Activated naive CD8-positive, alpha-beta T cell treated with anti-CD3 and anti-CD28 coated beads, Interleukin-2, amount 50 U/mL, for 16 hours (primary cell): ENCODE results near the gene DHRS13.
A peak's percentile ranks its signal among the peaks of the same experiment; 100 is the strongest.
"Not testable (repeated sequence)": the region's sequence is repeated elsewhere in the genome, so short reads cannot be mapped to it uniquely, and the experiment has no call there.

Experiments used
- DNase-seq: peaks from one replicate; pipeline ENCODE4 v3.0.0-alpha.2; 2020; ENCODE audit warnings: low read depth, low spot score

Gene DHRS13

GRCh38 chr17:28903546-28903841 is 615 bp upstream of the DHRS13 start:
- not testable (repeated sequence) for DNase-seq

DNA sequence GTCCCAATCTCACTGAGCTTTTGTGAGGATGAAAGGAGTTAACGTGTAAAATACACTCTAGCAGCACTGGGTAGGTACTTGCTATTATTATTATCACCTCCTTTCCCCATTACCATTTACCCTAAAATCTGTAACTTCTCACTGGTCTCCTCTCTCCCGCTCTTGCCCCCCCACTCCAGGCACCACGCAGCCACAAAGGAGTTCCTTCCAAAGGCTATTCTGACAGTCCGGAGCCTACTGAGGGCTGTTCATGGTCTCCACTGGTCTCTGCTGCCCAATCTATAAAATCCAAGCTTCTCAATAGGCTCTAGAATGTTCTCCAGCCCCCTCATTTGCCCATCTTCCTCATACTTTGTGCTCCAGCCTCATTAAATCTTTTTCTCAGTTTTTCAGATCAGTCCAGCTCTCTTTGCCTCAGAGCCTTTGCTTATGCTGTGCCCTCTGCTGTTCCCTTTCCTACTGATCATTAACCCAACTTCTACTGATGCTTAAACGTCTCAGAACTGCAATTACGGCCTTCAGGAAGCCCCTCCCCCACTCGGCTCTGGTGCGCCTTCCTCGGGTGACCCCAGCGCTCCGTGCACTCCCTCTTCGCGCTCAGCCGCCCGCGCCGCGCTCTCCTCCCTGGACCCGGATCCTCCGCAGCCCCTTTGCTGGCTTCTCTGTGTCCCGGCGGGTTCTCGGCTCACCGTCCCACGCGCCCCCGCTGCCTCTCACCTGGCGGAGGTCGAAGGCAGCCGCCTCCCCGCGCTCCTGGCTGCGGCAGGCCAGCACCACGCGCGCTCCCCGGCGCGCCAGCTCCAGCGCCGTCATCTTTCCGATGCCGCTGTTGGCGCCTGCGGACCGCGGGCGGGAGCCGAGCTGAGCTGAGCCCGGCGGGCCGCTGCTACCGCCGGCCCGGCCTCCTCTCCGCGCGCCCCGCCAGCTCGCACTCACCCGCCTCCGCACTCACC is 737 bp downstream of the DHRS13 start:
- peak; percentile 6 for DNase-seq

GRCh38 chr17:28900986-28901726 is 1.7 kb downstream of the DHRS13 start:
- DNase-seq: no peak

DNA sequence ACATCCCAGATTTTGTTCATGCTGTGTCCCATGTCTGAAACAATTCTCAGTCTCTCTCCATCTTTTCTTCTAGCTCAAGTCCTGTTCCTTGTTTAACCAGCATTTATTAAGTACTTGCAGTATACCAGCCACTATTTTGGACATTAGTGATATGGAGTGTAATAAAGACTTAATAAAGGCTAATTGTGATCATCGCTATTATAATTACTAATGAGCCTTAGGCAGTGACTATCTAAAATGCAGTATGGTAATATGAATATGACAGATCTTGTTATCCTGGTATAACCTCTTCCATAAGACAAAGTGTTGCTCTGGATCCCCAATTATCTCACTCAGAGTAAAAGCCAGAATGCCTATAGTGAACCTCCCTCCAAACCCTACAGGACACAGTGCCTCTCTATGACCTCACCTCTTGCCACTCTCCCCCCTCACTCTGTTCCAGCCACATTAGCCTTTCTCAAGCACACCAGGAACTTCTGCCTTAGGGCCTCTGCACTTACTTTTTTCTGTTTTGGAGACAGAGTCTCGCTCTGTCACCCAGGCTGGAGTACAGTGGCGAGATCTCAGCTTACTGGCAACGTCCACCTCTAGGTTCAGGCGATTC is 3.6 kb downstream of the DHRS13 start:
- DNase-seq: no peak

- DNase-seq: no peak
Observed at GRCh38 chr17:28898527-28898955, 4.3 kb downstream of the DHRS13 start.

DNA sequence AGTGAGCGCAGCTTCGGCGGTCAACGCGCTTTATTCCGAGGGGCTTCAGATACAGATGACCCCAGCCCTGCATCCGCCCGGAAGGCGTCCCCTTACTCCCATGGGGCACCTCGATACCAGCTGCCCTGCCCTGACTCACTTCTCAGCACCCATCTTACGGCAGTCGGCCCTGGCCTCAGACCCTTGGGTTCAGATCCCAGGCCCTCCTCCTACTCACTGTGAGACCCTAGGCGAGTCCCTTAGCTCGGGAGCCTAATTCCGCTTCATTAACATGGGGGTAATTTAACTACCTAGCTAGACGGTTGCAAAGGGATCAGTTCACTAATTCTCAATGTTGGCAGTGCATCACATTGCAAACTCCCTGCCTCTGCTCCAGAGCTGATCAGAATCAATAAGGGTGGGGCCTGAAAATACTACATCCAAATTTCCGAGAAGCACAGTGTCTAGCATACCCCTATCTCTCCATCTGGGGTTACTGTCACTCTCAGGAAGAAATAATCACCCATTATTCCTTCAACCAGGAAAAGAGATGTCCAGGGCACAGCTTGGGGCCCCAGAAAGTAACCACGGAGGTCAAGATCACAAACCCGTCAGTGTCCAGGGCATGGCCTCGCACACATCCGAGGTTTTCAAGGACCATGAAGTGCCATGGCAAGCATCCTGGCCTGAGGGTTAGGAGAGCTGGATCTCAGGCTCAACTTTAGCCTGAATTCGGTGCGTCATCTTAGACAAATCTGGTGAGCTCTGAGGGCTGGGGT is 4.9 kb downstream of the DHRS13 start:
- no peak for DNase-seq

DNA sequence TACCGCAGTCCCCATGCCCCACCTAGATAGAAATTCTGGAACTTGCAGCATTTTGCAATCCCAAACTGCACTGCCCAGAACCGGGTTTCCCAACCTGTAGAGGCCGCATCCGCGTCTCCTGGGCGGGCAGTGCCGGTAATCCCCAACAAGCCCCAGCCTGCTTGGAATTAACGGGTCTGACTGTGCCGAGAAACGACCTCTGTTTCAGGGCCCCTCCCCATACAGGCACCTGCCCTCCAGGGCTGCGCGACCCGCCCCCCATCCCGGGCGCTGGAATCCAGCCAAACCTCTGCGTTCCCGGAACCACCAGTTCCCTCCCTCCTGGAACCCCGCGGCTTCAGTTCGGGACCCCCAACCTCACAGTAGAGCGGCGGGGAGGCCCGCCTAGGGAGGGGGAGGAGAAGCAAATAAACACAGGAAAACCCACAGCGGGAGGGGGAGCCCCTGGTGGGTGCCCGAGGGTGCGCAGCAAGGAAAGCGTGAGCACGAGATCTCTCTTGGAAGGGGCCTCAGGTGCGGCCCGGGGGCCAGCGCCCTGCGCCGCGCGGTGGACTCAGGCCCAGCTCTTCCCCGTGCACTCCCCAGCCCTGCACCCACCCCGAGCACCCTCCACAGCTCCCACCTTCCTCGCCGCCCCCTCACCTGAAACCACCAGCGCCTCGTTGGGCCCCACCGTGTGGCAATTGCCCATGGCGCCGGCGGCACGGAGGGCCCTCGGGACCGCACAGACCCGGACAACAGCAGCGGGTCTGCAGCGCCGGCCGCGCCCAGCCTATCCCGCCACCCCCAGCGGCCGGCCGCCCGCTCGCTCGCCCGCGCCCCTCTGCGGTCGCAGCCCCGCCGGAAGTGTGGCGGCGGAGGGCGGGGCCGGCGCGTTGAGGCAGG is 5.8 kb downstream of the DHRS13 start, which contains the start of gene FLOT2:
Gene FLOT2 (minus strand): TSS at position 850 of the 885 bp plus-strand sequence. CDS start 159 bp downstream, at position 691.
- DNase-seq: peak; percentile 39

GRCh38 chr17:28896491-28896883 is 6.4 kb downstream of the DHRS13 start:
- no peak for DNase-seq

- DNase-seq: no peak
Observed at GRCh38 chr17:28895794-28896447, 7.0 kb downstream of the DHRS13 start.

GRCh38 chr17:28893248-28894183 is 9.4 kb downstream of the DHRS13 start:
- not testable (repeated sequence) for DNase-seq

DNA sequence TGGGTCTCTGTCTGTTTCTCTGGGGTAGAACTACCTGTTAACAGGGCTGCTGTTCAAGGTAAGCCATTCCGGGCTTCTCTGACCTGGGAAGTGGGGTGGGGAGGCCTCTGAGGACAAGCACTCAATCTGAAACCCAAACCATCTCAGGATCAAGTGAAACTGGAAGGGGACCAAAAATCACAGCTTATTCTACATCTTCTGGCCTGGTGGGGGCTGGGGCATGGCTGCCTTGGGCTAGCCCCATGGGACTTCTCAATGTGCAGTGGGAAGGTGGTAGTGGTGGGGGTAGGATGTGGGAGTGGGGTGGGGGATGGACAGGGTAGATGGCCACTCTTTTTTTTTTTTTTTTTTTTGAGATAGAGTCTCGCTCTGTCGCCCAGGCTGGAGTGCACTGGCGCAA is 10.9 kb downstream of the DHRS13 start:
- no peak for DNase-seq

- DNase-seq: no peak
Observed at GRCh38 chr17:28891201-28891600, 11.7 kb downstream of the DHRS13 start.

DNA sequence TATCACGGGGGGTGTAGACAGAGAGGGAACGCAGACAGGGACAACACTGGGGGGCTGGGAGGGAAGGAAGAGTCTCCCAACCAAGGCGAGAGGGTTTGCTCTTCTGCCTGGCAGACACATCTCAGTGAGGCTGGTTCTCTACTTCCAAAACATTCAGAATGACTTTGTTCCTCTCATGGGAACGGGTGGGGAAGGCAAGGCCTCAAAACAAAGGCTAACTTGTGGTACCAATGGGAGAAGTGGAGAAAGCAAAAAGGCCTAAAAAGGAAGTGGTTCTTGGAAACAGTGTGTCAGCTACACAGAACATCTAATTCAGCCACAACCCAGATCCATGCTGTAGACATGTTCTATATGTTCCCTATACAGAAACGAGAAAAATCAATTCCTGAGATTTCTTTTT is 12.9 kb downstream of the DHRS13 start:
- DNase-seq: no peak

- DNase-seq: no peak
Observed at GRCh38 chr17:28888832-28889231, 14.0 kb downstream of the DHRS13 start.

DNA sequence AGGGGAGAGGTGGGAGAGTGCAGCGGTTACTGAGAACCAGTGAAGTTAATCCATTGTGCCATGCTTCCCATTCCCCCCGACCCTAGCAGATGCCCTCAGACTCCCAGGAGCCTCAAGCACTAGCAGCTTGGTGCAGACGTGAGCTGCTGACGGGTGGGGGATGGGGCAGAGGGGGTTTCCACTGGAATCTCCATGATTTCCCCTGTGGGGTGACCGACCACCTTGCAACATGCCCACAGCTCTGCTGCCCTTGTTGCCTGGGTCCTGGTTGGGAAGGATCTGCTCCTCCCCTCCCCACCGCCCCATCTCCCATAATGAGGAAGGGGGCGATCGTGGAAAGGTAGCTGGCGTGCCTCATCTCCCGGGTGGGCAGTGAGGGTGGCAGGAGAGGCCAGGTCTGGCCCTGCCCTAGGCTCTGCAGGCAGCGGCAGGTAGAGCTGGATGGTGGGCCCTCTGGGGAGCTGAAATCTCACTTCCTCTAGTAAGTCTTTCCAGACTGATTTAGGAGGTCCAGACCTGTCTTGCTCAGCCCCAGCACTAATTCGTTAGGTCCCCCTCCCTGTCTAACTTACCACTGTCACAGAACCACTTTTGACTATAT is 14.9 kb downstream of the DHRS13 start:
- DNase-seq: no peak

DNA sequence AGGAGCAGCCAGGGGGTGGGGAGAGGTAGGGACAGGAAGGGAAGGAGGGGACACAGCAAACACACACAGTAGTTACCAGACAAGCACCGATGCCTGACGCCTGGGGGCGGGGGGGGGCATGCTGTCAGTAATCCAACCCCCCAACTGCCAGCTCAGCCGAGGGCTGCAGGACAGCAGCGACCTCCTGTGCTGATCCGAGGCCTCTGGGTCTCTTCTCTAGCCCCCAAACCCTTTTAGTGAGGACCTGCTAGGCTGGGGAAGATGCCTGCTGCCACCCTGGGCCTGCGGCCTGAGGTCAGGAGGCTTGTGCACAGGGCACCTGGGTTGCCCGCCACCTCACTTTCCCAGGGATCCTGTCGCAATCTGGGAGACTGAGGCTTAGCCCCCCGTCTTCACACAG is 16.9 kb downstream of the DHRS13 start:
- no peak for DNase-seq

GRCh38 chr17:28885363-28885762 is 17.5 kb downstream of the DHRS13 start:
- DNase-seq: no peak

DNA sequence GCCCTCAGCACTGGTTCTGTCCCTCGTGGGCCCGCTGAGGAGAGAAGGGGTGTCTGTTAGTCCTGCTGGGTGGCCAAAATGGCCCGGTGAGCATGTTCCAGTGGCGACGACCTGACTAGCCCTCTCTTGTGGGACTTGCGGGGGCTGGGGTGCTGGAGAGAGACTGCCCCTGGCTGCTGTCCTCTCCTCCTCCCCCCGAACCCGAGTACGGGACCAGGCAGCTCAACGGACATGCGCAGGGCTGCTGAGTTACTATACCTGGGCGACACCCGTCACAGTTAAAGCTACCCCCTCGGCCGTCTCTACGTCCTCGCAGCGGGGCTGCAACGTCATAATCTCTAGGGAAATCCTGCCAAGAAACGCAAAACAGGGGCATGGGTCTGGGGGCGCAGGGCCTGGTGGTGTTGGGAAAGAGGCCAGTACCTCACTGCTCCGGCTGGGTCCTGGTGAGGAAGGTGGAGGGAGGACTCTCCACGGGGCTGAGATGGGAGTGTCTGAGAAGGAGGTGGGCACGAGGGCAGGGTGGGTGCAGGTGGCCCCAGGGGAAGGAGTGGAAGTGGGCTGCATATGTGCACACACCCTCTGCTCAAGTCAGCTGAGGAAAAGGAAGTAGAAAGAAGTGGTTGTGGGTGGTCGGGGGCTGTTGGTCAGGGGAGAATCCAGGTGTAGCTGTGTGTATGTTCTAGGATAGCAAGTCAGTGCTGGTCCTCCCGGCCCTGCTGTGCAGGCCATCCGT is 18.7 kb downstream of the DHRS13 start:
- no peak for DNase-seq
